ENCODE results near the gene ZFYVE28. TPM values are rescaled to one million over a fixed set of nuclear protein-coding genes. Genes with fewer than 3 reads are reported as not detected.
A peak's percentile ranks its signal among the peaks of the same experiment; 100 is the strongest.

ZFYVE28 gene
- total RNA-seq, 6 donors from 2014 or later: 10.8 to 51.3 (median 15.2) TPM

GRCh38 chr4:2409381-2409783 is 9.1 kb downstream of the ZFYVE28 start:
- Histone ChIP-seq H3K4me3 (no peak overlapping the region), H3K27ac (no peak overlapping the region), H3K4me1 (peaks cover 28 to 29% (median 28%) of the 10 kb centered on the region in 4 donors), H3K9me3 (no peaks in the 10 kb centered on the region), H3K36me3 (no peaks in the 10 kb centered on the region), H3K27me3 (no peaks in the 10 kb centered on the region)
- WGBS, 2 donors: 89 to 93% methylated on average over 14 of the region's 14 CpGs
- ATAC-seq (ENCODE audit: low FRiP score in 2 of 2) (no peak), DNase-seq (peak in 1 of 2 donors; percentile 66)
- no peak for TF ChIP-seq POLR2AphosphoS5 (IDR thresholded peaks at IDR 0.05)
- no peak for TF ChIP-seq EP300 (IDR thresholded peaks at IDR 0.05)
- TF ChIP-seq POLR2A (IDR thresholded peaks at IDR 0.05): no peak
- no peak for TF ChIP-seq CTCF (IDR thresholded peaks at IDR 0.05)

GRCh38 chr4:2408976-2409375 is 9.5 kb downstream of the ZFYVE28 start:
- Histone ChIP-seq H3K36me3 (no peaks in the 10 kb centered on the region), H3K9me3 (no peaks in the 10 kb centered on the region), H3K27ac (no peak overlapping the region), H3K4me3 (no peak overlapping the region), H3K27me3 (no peaks in the 10 kb centered on the region), H3K4me1 (peaks cover 24 to 25% (median 24%) of the 10 kb centered on the region in 4 donors)
- ATAC-seq (ENCODE audit: low FRiP score in 2 of 2): no peak
- no peak for TF ChIP-seq POLR2AphosphoS5 (IDR thresholded peaks at IDR 0.05)
- TF ChIP-seq POLR2A (IDR thresholded peaks at IDR 0.05): no peak
- TF ChIP-seq CTCF (IDR thresholded peaks at IDR 0.05): no peak
- TF ChIP-seq EP300 (IDR thresholded peaks at IDR 0.05): no peak
- DNase-seq: no peak
- WGBS, 2 donors: 80 to 85% methylated on average over 10 of the region's 10 CpGs

DNA sequence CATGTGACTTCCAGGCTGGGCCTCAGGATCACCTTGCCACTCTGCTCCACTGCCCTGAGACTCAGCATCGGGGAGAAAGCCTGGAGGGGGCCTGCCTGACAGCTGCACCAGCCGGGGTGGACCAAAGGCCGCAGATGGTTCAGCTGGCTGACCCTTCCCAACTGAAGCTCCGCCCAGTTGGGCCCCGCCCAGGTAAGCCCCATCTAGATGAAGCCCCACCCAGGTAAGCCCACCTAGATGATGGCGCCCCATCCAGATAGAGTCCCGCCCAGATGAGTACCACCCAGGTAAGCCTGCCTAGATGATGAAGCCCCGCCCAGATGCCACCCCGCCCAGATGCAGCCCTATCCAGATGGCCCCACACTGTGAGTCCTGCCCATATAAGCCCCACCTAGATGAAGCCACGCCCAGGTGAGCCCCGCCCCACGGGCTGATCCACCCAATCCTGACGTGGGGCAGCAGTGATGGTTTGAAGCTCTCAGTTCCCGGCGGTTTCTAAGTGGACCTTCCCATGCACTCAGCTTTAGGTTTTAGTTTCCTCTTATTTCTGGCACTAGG is 10.0 kb downstream of the ZFYVE28 start:
- TF ChIP-seq POLR2AphosphoS5 (IDR thresholded peaks at IDR 0.05): no peak
- TF ChIP-seq POLR2A (IDR thresholded peaks at IDR 0.05): no peak
- no peak for TF ChIP-seq CTCF (IDR thresholded peaks at IDR 0.05)
- no peak for TF ChIP-seq EP300 (IDR thresholded peaks at IDR 0.05)
- Histone ChIP-seq H3K4me3 (no peak overlapping the region), H3K27me3 (no peaks in the 10 kb centered on the region), H3K27ac (no peak overlapping the region), H3K36me3 (no peaks in the 10 kb centered on the region), H3K9me3 (no peaks in the 10 kb centered on the region), H3K4me1 (peaks cover 19 to 20% (median 19%) of the 10 kb centered on the region in 4 donors)
- ATAC-seq (ENCODE audit: low FRiP score in 2 of 2) (no peak), DNase-seq (peak in 1 of 2 donors; percentile 75)
- 88 to 89% methylated on average over 12 of the region's 15 CpGs for WGBS, 2 donors

GRCh38 chr4:2407991-2408342 is 10.5 kb downstream of the ZFYVE28 start:
- Histone ChIP-seq H3K27ac (no peak overlapping the region), H3K4me3 (no peak overlapping the region), H3K4me1 (peaks cover 15 to 17% (median 16%) of the 10 kb centered on the region in 4 donors), H3K27me3 (no peaks in the 10 kb centered on the region), H3K36me3 (no peaks in the 10 kb centered on the region), H3K9me3 (no peaks in the 10 kb centered on the region)
- DNase-seq: no peak
- no peak for ATAC-seq (ENCODE audit: low FRiP score in 2 of 2)
- WGBS, 2 donors: 77 to 95% methylated on average over 1 to 3 of the region's 3 CpGs
- TF ChIP-seq EP300 (IDR thresholded peaks at IDR 0.05) (no peak), POLR2A (IDR thresholded peaks at IDR 0.05) (no peak), CTCF (IDR thresholded peaks at IDR 0.05) (no peak), POLR2AphosphoS5 (IDR thresholded peaks at IDR 0.05) (no peak)

DNA sequence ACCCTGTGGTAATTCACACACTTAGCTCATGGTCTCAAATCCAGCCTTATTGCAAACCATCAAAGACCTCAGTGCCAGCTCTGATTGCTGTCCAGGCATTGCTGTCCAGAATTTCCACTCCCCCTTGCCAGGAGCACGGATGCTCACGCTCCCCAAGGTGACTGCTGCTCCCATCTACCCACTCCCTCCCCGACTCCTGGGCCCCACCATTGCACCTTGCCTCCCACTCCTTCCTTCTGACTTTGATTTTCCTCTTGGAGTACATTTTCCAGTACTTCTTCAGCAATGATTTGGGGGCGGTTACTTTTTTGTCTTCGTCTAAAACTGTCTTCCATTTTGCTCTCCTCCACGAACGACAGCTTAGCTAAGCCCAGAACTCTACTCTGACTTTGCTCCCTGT is 11.5 kb downstream of the ZFYVE28 start:
- no peak overlapping the region for H3K4me3 ChIP-seq
- H3K27ac ChIP-seq: no peak overlapping the region
- H3K9me3 ChIP-seq: no peaks in the 10 kb centered on the region
- H3K27me3 ChIP-seq: no peaks in the 10 kb centered on the region
- no peaks in the 10 kb centered on the region for H3K36me3 ChIP-seq
- DNase-seq (no peak), ATAC-seq (ENCODE audit: low FRiP score in 2 of 2) (no peak)
- TF ChIP-seq POLR2A (IDR thresholded peaks at IDR 0.05): no peak
- WGBS, 2 donors: 77 to 80% methylated on average over 7 of the region's 7 CpGs
- H3K4me1 ChIP-seq: peaks cover 15 to 17% (median 16%) of the 10 kb centered on the region in 4 donors
